HG03139 (cell line): Measurements from ENCODE around the gene TM9SF2.

ENCODE experiments used
- ATAC-seq: cut with Tn5 transposase; IDR thresholded peaks from one replicate; pipeline ENCODE4 v1.9.1; 2021; ENCODE audit not compliant: unreplicated experiment

The TM9SF2 gene

GRCh38 chr13:99575376-99576120 is 74.3 kb downstream of the TM9SF2 start:
- no peak for ATAC-seq

GRCh38 chr13:99577934-99578917 is 77.0 kb downstream of the TM9SF2 start:
- ATAC-seq, result no peak

GRCh38 chr13:99580500-99581268 is 79.4 kb downstream of the TM9SF2 start:
- no peak for ATAC-seq

- ATAC-seq, result no peak
These were observed 81.2 kb downstream of the TM9SF2 start for GRCh38 chr13:99582511-99582910.

GRCh38 chr13:99585609-99586008 is 84.3 kb downstream of the TM9SF2 start:
- ATAC-seq, result no peak

- ATAC-seq, result no peak
These were observed 85.7 kb downstream of the TM9SF2 start for GRCh38 chr13:99587021-99587420.

GRCh38 chr13:99587893-99588606 is 86.8 kb downstream of the TM9SF2 start:
- no peak for ATAC-seq

- no peak for ATAC-seq
These were observed 88.3 kb downstream of the TM9SF2 start for GRCh38 chr13:99589575-99589974.

GRCh38 chr13:99590519-99591011 is 89.3 kb downstream of the TM9SF2 start:
- ATAC-seq, result no peak

GRCh38 chr13:99596180-99596579 is 94.9 kb downstream of the TM9SF2 start:
- ATAC-seq, result no peak

- ATAC-seq, result no peak
These were observed 99.0 kb downstream of the TM9SF2 start for GRCh38 chr13:99600318-99600717.

GRCh38 chr13:99601535-99601934 is 100.3 kb downstream of the TM9SF2 start:
- ATAC-seq, result no peak

- no peak for ATAC-seq
These were observed 103.4 kb downstream of the TM9SF2 start for GRCh38 chr13:99604636-99605035.

- peak; percentile 48 for ATAC-seq
These were observed 104.4 kb downstream of the TM9SF2 start for GRCh38 chr13:99605420-99606323.

- peak; percentile 78 for ATAC-seq
These were observed 105.2 kb downstream of the TM9SF2 start, which contains the start of gene CLYBL for GRCh38 chr13:99606324-99607066. Gene CLYBL, plus strand, starts transcription at chr13:99606690.

- no peak for ATAC-seq
These were observed 107.1 kb downstream of the TM9SF2 start for GRCh38 chr13:99608345-99608744.

- ATAC-seq, result no peak
These were observed 109.5 kb downstream of the TM9SF2 start for GRCh38 chr13:99610702-99611289.
